Left renal cortex interstitium (tissue), 4 donors: ENCODE measurements around the gene ZMYND8. TPM values are rescaled to one million over a fixed set of nuclear protein-coding genes. Genes with fewer than 3 reads are reported as not detected.
"Not testable (repeated sequence)": the region's sequence is repeated elsewhere in the genome, so short reads cannot be mapped to it uniquely, and the experiment has no call there.

Source experiments
- DNase-seq, 4 donors: peaks; one replicate each; pipeline ENCODE4 v3.0.0-alpha.2; 2013; ENCODE audit warnings: low read depth in 4 of 4, low spot score in 2 of 4, missing footprints in 1 of 4
- polyA plus RNA-seq, 4 donors: library from polyadenylated mRNA; unstranded; fragments of 120-200 nt; gene quantifications; one replicate each; pipeline ENCODE4 v1.2.1, GENCODE V29; 2013; ENCODE audit not compliant: insufficient read length in 4 of 4

Gene ZMYND8
- polyA plus RNA-seq, 4 donors: 33.0 to 44.8 (median 42.4) TPM

DNA sequence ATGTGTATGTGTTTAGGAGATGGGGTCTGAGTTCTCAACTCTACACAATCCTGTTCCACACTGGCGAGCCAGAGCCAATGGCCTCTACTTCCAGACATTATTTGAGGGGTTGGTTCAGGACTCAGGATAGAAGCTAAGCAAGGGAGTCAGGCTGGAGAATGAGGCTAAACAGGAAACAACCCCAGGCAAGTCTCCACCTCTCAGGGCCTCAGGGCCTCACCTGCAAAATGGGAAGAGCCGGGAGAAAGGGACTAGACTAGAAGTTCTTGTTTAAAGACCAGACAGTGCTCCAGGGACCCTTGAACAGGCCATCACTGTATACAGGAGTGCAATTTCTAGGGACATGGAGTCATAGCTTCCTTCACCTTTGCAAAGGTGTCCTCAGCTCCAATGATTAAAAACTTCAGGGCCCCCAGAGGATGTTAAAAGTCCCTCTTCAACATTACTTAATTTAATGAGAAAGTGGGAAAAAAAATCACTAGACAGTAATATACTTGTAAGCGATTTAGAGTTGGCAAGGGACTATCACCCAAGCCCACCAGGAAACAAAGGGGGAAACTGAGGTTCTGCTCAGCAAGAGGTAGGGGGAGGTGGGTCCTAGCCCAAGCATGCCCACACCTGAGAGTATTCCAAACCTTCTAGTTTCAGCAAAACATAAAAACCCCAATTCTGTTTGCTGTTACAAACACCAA lies 41.7 kb downstream of the ZMYND8 start:
- no peak for DNase-seq

DNA sequence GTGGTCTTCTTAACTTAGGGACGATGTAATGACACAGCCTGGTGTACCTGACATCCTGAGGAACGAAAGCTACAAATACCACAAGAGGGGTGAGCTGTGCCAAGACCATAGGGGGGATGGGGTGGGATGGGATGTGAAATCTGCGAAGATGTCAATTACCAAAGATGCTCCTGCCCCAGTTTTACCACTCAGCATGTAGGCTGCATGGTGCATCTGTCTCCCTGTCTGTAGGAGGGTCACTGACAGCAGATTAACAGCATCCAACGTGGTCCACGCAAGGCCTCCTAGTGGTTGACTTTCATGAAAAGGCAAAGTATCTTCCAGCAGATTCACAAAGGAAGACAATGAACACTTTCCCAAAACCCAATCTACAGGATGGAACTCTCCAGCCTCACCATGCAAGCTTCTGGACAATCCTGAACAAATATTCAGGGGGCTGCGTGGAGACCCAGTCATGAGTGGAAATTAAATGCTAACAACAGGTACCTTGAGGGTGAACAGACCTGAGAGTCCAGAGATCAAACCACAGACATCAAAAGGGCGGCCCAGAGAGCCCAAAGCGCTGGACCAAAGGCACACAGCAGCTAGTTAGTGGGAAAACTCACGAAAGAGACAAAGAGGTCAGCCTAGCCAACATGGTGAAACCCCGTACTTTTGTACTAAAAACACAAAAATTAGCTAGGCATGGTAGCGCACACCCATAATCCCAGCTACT lies 44.4 kb downstream of the ZMYND8 start:
- DNase-seq: no peak

DNA sequence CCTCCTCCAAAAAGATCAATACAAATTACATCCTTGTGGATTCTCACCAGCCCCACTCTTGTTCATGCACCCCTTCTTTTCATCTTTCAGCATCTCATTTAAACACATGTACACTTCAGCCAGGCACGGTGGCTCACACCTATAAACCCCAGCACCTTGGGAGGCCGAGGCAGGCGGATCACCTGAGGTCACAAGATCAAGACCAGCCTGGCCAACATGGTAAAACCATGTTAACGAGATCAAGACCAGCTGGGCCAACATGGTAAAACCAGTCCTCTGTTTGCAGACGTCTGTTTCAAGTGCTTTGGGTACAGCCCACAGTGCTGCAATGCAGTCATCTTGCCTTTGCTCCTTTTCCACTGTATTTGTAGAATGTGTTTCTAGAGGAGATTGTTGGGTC lies 45.3 kb downstream of the ZMYND8 start:
- DNase-seq: no peak

DNA sequence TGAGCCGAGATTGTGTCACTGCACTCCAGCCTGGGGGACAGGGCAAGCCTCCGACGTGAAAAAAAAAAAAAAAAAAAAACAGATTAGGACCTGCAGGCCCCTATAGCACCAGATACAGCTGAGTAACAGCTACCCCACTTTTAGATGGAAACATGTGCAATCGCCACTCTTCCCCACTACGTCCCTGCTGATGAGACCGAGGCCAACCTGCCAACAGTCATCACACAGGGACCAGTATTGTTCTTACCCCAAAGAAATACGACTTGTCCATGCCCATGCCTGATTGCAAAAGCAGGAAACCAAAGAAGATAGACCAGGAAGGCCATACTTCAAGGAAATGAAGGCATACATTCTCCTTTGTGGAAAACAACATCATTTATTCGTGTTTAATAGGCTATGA lies 45.8 kb downstream of the ZMYND8 start:
- no peak for DNase-seq

DNA sequence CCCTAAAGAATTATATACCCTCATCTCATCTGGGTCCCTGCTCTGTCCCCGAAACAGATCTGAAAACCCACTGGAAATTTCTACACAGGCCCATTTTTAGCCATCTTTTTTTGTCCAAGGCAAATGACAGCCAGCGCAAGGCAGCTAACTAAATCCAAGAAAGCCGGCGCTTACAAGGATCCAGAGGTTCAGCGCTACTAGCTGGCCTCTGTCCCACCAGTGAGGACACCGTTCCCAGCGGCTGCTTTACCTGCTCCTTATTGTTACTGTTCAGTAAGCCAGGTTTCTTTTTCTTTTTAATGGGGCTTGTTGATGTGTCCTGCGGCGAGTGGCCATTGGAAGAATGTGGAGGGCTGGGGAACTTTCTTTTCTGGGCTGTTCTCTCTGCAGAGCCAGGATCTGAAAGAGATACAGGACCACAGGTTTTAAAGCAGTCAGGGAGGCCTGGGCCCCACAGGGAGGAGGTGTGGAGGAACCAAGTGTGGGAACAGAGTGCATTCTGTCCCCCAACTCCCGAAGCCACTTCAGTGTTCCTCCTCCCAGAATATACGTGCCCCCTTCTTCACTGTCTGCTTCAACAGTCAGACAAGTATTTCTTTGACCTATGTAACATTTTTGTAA lies 46.6 kb downstream of the ZMYND8 start:
- DNase-seq: no peak

DNA sequence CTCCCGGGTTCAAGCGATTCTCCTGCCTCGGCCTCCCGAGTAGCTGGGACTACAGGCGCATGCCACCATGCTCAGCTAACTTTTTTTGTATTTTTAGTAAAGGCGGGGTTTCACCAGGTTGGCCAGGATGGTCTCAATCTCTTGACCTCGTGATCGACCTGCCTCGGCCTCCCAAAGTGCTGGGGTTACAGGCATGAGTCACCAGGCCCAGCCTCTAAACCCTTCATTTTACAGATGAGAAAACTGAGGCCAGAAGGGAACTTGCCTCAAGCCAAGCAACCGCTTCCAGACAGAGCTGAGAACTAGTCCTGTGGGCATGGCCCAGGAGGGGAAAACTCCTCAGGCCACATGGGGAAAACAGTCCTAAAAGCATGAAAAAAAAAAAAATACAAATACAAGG lies 47.1 kb downstream of the ZMYND8 start:
- DNase-seq: no peak

DNA sequence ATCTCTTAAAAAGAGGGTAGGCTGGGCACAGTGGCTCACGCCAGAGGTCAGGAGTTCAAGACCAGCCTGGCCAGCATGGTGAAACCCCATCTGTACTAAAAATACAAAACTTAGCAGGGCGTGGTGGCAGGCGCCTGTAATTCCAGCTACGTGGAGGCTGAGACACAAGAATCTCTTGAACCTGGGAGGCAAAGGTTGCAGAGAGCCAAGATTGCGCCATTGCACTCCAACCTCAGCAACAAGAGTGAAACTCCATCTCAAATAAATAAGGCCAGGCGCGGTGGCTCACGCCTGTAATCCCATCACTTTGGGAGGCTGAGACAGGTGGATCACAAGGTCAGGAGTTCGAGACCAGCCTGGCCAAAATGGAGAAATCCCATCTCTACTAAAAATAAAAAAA lies 48.9 kb downstream of the ZMYND8 start:
- DNase-seq: not testable (repeated sequence)

DNA sequence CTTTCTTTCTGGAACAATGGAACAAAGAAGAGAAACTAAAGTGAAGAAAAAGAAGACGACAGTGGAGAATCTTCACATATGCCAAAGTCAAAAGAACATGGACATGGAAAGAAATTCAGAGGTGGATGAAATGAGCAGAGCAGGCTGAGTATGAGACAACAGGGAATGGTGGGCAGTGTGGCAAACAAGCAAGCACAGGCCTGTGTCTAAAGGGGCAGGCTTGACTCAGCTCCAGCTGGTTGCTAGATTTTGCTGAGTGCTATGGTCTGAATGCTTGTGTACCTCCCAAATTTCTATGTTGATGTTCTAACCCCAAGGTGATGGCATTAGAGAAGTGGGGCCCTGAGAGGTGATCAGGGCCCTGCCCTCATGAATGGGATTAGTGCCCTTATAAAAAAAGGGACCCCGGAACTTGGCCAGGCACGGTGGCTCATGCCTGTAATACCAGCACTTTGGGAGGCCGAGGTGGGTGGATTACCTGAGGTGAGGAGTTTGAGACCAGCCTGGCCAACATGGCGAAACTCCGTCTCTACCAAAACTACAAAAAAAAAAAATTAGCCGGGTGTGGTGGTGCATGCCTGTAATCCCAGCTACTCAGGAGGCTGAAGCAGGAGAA lies 49.6 kb downstream of the ZMYND8 start:
- no peak for DNase-seq

DNA sequence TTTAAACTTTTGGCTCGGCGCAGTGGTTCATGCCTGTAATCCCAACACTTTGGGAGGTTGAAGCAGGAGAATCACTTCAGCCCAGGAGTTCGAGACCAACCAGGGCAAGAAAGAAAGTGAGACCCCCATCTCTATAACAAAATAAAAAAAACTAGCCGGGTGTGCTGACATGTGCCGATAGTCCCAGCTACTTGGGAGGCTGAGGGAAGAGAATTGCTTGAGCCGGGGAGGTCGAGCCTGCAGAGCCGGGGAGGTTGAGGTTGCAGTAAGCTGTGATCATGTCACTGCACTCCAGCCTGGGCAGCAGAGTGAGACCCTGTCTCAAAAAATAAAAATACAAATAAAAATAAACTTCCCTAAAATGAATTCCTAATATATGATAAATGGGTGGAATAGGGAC lies 50.4 kb downstream of the ZMYND8 start:
- DNase-seq: no peak

DNA sequence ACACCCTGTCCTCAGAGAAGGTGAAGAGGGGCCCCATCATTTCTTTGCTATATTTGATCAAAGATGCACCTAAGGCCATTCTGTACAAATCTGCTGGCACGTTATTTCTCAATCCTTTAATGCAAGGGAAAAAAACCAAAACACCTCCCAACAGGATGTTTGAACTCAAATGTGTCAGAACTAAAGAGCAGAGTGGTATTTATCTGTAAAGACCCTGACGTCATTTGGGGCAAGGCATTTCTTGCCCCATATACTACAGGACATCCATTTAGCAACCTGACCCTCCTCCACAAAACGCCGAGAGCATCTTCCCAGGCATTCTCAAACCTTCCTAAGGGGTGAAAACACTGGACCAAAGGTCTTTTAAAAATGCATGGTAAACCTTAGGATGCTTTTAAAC lies 50.8 kb downstream of the ZMYND8 start:
- DNase-seq: no peak

DNA sequence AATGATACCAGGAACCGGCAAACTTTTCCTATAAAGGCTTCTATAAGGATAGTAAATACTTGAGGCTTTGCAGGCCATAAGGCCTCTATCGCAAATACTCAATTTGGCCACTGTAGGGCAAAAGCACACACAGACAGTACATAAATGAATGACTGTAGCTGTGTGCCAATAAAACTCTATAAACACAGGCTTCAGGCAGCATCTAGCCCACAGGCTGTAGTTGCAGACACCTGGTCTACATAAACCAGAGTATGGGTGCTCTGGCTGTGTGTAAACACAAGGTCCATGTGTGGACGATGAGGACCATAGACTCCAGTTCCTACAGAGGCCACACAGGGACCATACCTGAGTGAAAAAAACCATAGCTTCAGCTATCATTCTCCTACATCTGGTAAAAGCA lies 52.2 kb downstream of the ZMYND8 start:
- no peak for DNase-seq

DNA sequence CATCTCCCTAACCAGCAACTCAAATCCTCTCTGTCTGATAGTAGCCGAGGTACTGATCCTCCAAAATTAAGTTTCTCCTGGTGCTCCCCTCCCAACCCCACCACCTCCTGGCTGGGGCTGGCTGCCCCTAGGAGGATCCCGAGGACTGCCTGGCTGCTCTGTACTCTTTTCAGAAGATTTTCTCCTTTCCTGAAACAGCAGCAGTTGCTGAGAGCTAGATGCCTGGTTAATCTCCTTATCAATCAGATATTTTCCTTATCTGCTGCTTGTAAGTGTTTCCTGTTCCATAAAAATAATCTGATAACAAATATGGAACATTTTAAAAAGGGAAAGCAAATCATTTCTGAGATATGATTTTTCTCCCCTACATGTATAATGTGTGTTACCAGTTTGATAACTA lies 52.8 kb downstream of the ZMYND8 start:
- no peak for DNase-seq

DNA sequence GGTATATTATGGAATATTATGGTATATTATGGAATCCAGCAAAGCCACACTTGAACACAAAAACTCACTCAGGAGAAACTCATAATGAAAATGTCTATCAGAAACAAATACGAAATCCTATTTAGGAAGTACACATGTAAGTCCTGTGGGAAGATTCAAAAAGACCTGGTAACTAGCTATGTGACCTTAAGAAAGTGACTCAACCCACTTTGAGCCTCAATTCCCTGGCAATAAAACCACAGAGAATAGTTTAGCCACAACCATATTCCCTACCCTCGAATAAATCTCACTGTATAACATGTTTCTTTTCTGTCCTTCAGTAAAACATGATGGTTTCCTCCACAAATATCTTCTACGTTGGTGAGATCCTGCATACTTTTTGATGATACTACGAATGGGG lies 56.4 kb downstream of the ZMYND8 start:
- DNase-seq: no peak

DNA sequence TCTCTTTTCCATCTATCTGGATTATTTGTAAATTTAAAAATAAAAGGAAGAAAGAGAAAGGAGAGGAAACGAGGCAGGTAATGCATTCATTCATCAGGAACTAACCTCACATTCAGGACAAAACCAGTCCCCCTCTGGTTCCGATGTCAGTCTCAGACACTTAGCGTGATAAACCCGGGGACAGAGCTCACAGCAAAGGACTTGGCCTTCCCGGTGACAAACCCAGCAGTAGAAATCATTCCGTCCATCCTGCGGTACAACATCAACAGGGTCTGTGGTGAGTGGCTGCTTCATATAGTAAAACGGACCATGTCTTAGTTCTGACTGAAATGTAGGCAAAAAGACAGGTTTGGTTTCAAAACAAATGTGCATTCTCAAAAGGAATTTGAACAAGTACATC lies 57.9 kb downstream of the ZMYND8 start:
- no peak for DNase-seq

DNA sequence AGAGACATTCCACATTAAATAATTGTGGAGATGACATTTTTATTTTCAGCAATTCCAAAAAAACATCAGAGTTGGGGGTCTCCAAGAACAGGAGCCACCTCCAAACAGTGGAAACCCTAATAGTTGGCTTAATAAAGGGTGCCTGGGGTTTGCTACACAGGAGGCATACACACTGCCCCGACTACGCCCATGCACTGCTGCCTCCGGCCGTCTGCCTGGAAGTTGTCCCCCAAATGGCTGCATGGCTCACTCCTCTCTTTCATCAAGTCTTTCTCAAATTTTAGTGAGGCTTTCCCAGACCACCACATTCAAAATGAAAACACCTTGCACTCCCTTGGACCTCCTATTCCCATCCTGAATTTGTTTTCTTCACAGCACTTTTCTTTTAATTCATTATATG lies 58.8 kb downstream of the ZMYND8 start:
- no peak for DNase-seq

DNA sequence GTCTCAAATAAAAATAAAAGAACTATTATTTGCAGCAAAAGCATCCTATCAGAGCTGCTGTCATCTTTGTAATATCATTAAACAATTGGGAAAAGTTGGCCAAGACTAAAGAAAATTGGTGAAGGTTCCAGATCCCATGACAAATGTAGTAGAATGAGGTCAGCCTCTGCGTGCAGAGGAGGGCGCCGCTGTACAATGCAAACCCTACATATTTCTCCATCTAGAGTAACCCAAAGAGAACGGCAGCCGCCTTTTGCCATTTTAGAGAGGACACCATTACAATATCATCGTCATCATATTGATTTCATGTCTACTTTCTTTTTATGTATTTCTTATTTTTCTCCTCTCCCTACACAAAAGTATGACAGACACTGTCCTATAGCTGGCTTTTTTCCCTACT lies 59.5 kb downstream of the ZMYND8 start:
- DNase-seq: no peak

DNA sequence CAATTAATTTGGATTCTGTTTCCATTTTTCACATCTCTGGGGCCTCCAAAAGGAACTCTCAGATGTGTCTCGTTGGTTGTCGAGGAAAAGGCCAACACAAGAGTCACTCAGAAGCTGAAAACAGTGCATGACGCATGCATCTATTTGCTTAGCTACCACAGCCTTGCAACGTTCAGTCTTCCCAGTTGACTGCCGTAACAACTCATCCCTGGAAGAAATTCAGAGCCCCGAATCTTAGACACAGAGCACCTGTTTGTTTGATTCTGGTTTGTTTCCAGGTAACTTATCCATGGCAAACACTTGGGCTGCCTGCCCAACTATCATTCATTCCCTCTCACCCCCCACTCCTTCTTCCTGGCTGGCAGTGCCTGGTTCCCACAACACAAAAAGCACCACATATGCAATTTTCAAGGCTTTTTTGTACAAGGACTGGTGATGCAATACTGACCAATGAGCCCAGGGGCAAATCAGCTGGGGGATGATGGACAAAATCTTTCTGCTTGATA lies 60.5 kb downstream of the ZMYND8 start:
- no peak for DNase-seq

DNA sequence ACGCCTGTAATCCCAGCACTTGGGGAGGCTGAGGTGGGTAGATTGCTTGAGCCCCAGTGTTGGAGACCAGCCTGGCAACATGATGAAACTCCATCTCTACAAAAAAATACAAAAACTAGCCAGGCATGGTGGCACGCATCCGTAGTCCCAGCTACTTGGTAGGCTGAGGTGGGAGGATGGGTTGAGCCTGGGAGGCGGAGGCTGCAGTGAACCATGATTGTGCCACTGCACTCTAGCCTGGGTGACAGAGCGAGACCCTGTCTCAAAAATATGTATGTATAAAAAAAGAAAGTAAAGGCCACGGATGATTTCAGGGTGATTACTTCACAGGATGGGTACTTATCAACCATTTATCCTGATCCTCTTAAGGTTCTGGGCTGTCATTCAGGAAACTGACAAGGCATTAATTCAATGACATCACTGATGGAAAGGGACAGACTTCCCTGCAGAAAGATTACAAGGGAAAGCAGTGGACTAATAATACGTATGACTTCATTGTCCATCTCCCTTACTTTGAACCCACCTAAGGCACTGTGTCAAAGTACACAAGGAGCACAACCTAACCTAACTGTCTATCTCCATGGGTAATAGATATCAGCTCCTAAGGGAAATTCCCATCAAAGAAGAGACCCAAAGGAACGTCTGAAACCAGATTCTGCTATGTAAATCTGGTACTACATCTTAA lies 61.2 kb downstream of the ZMYND8 start:
- DNase-seq: no peak

DNA sequence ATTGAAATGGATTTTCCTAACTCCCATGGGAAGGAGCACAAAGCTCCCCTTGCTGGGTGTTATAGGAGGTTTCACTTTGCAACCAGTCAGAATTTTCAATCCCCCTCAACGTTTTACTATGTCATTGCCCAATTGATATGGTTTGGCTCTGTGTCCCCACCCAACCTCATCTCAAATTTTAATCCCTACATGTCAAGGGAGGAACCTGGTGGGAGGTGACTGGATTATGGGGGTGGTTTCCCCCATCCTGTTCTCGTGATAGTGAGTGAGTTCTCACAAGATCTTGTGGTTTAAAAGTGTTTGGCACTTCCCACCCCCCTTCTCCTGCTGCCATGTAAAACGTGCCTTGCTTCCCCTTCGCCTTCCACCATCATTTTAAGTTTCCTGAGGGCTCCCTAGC lies 62.9 kb downstream of the ZMYND8 start:
- no peak for DNase-seq

DNA sequence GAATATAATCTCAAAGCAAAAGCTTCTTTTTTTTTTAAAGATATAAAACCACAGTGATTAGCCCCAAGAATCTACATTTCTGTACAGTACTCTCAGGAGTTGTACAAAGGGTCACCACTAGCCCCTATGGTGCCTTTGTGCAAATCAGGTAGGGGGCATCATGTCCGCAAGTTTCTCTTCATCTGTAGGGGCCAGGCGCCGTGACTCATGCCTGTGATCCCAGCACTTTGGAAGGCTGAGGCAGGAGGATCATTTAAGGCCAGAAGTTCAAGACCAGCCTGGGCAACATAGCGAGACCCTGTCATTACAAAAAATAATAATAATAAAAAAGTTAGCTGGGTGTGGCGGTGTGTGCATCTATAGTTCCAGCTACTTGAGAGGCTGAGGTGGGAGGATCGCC lies 63.9 kb downstream of the ZMYND8 start:
- no peak for DNase-seq
